ENCODE data around the gene RAPGEF6. TPM values are rescaled to one million over a fixed set of nuclear protein-coding genes. Genes with fewer than 3 reads are reported as not detected.

The RAPGEF6 gene
- total RNA-seq, 2 donors from 2014 or later, result 15.5 to 43.0 TPM

GRCh38 chr5:131536850-131537448 lies 98.1 kb downstream of the RAPGEF6 start:
- no peak for DNase-seq (ENCODE audit: low spot score)
- Histone ChIP-seq H3K27me3 (replicated peaks; ENCODE audit: insufficient read depth) (no peaks in the 10 kb centered on the region), H3K27ac (no peak overlapping the region), H3K36me3 (no peaks in the 10 kb centered on the region), H3K4me1 (replicated peaks) (no peaks in the 10 kb centered on the region), H3K9me3 (no peaks in the 10 kb centered on the region), H3K4me3 (no peak overlapping the region)
- intact Hi-C loops (cut with DNase I), result no loop called here
- TF ChIP-seq CTCF (IDR thresholded peaks at IDR 0.05) (no peak), POLR2AphosphoS5 (IDR thresholded peaks at IDR 0.05) (no peak), POLR2A (IDR thresholded peaks at IDR 0.05) (no peak)
- 63% methylated on average over 2 of the region's 2 CpGs for WGBS

GRCh38 chr5:131536211-131536826 lies 98.7 kb downstream of the RAPGEF6 start:
- DNase-seq (ENCODE audit: low spot score), result no peak
- WGBS, result 75% methylated on average over 6 of the region's 6 CpGs
- H3K36me3 ChIP-seq, result no peaks in the 10 kb centered on the region
- H3K4me1 ChIP-seq (replicated peaks), result no peaks in the 10 kb centered on the region
- H3K27ac ChIP-seq, result no peak overlapping the region
- no peaks in the 10 kb centered on the region for H3K9me3 ChIP-seq
- no peak overlapping the region for H3K4me3 ChIP-seq
- TF ChIP-seq CTCF (IDR thresholded peaks at IDR 0.05), result no peak
- TF ChIP-seq POLR2AphosphoS5 (IDR thresholded peaks at IDR 0.05), result no peak
- TF ChIP-seq POLR2A (IDR thresholded peaks at IDR 0.05), result no peak
- intact Hi-C loops (cut with DNase I), result no loop called here
- no peaks in the 10 kb centered on the region for H3K27me3 ChIP-seq (replicated peaks; ENCODE audit: insufficient read depth)

GRCh38 chr5:131534974-131535373 lies 100.1 kb downstream of the RAPGEF6 start:
- Histone ChIP-seq H3K36me3 (no peaks in the 10 kb centered on the region), H3K4me3 (no peak overlapping the region), H3K9me3 (no peaks in the 10 kb centered on the region), H3K4me1 (replicated peaks) (no peaks in the 10 kb centered on the region), H3K27me3 (replicated peaks; ENCODE audit: insufficient read depth) (no peaks in the 10 kb centered on the region), H3K27ac (no peak overlapping the region)
- DNase-seq (ENCODE audit: low spot score), result no peak
- 65% methylated on average over 2 of the region's 2 CpGs for WGBS
- intact Hi-C loops (cut with DNase I), result no loop called here
- no peak for TF ChIP-seq POLR2A (IDR thresholded peaks at IDR 0.05)
- TF ChIP-seq POLR2AphosphoS5 (IDR thresholded peaks at IDR 0.05), result no peak
- TF ChIP-seq CTCF (IDR thresholded peaks at IDR 0.05), result no peak

- no peaks in the 10 kb centered on the region for H3K9me3 ChIP-seq
- H3K27ac ChIP-seq, result no peak overlapping the region
- no peaks in the 10 kb centered on the region for H3K36me3 ChIP-seq
- H3K27me3 ChIP-seq (replicated peaks; ENCODE audit: insufficient read depth), result no peaks in the 10 kb centered on the region
- H3K4me1 ChIP-seq (replicated peaks), result no peaks in the 10 kb centered on the region
- 98% methylated on average over 1 of the region's 1 CpG for WGBS
- no peak for DNase-seq (ENCODE audit: low spot score)
- no peak overlapping the region for H3K4me3 ChIP-seq
- intact Hi-C loops (cut with DNase I), result no loop called here
- TF ChIP-seq POLR2AphosphoS5 (IDR thresholded peaks at IDR 0.05), result no peak
- no peak for TF ChIP-seq POLR2A (IDR thresholded peaks at IDR 0.05)
- TF ChIP-seq CTCF (IDR thresholded peaks at IDR 0.05), result no peak
These were observed 101.2 kb downstream of the RAPGEF6 start for GRCh38 chr5:131533836-131534235.
